ENCODE data around the gene PIGW.

The PIGW gene, protein sequence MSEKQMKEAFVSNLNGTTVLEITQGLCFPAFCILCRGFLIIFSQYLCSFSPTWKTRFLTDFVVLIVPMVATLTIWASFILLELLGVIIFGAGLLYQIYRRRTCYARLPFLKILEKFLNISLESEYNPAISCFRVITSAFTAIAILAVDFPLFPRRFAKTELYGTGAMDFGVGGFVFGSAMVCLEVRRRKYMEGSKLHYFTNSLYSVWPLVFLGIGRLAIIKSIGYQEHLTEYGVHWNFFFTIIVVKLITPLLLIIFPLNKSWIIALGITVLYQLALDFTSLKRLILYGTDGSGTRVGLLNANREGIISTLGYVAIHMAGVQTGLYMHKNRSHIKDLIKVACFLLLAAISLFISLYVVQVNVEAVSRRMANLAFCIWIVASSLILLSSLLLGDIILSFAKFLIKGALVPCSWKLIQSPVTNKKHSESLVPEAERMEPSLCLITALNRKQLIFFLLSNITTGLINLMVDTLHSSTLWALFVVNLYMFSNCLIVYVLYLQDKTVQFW

GRCh38 chr17:36534840-36535668, at the start of gene PIGW, which contains the start of gene MYO19:
Gene PIGW, plus strand, starts transcription at chr17:36534987. Its CDS starts 2,115 bp downstream, at chr17:36537102.
Gene MYO19, minus strand, starts transcription at chr17:36534868. Its CDS starts 2,330 bp downstream, at chr17:36532538.
- Histone ChIP-seq H3K4me3 (ENCODE audit: low read depth in 1 of 2, low read length in 2 of 2) (peak within 1 kb of the TSS; percentile 85 to 98), H3K9ac (ENCODE audit: low read depth in 1 of 2, low read length in 2 of 2) (peak within 1 kb of the TSS; percentile 89 to 96), H3K36me3 (ENCODE audit: control insufficient read depth in 1 of 2, insufficient read depth in 2 of 2, low read length in 2 of 2) (peaks cover 16 to 30% of the 10 kb centered on the region in 2 donors), H3K4me1 (ENCODE audit: control insufficient read depth in 1 of 2, insufficient read depth in 2 of 2, low read length in 2 of 2) (peaks cover 5 to 15% of the 10 kb centered on the region in 2 donors), H3K27me3 (ENCODE audit: control insufficient read depth in 1 of 2, insufficient read depth in 2 of 2, low read length in 2 of 2) (no peaks in the 10 kb centered on the region), H3K9me3 (ENCODE audit: control insufficient read depth in 1 of 2, low read length in 2 of 2) (no peaks in the 10 kb centered on the region), H3K27ac (ENCODE audit: low read depth, low read length) (peak within 1 kb of the TSS; percentile 97)

- no peaks in the 10 kb centered on the region for H3K36me3 ChIP-seq (ENCODE audit: control insufficient read depth in 1 of 2, insufficient read depth in 2 of 2, low read length in 2 of 2)
- no peak overlapping the region for H3K4me3 ChIP-seq (ENCODE audit: low read depth in 1 of 2, low read length in 2 of 2)
These were observed 49.8 kb upstream of the PIGW start for GRCh38 chr17:36485027-36485426.

GRCh38 chr17:36485805-36486203, 49.0 kb upstream of the PIGW start:
- H3K27me3 ChIP-seq (ENCODE audit: control insufficient read depth in 1 of 2, insufficient read depth in 2 of 2, low read length in 2 of 2): peaks cover 8 to 13% of the 10 kb centered on the region in 2 donors
- H3K9me3 ChIP-seq (ENCODE audit: control insufficient read depth in 1 of 2, low read length in 2 of 2): no peaks in the 10 kb centered on the region
- H3K4me3 ChIP-seq (ENCODE audit: low read depth in 1 of 2, low read length in 2 of 2): peak overlapping the region; percentile 88 to 99
- H3K36me3 ChIP-seq (ENCODE audit: control insufficient read depth in 1 of 2, insufficient read depth in 2 of 2, low read length in 2 of 2): peaks cover 0 to 3% of the 10 kb centered on the region in 2 donors
- H3K4me1 ChIP-seq (ENCODE audit: control insufficient read depth in 1 of 2, insufficient read depth in 2 of 2, low read length in 2 of 2): peaks cover 10 to 18% of the 10 kb centered on the region in 2 donors
- H3K27ac ChIP-seq (ENCODE audit: low read depth, low read length): no peak overlapping the region
- H3K9ac ChIP-seq (ENCODE audit: low read depth in 1 of 2, low read length in 2 of 2): peak overlapping the region; percentile 73 to 92

More at GRCh38 chr17:36485027-36485426, 49.8 kb upstream of the PIGW start:
- peaks cover 10 to 18% of the 10 kb centered on the region in 2 donors for H3K4me1 ChIP-seq (ENCODE audit: control insufficient read depth in 1 of 2, insufficient read depth in 2 of 2, low read length in 2 of 2)
- no peak overlapping the region for H3K27ac ChIP-seq (ENCODE audit: low read depth, low read length)
- H3K9me3 ChIP-seq (ENCODE audit: control insufficient read depth in 1 of 2, low read length in 2 of 2): no peaks in the 10 kb centered on the region
- peaks cover 8 to 13% of the 10 kb centered on the region in 2 donors for H3K27me3 ChIP-seq (ENCODE audit: control insufficient read depth in 1 of 2, insufficient read depth in 2 of 2, low read length in 2 of 2)
- no peak overlapping the region for H3K9ac ChIP-seq (ENCODE audit: low read depth in 1 of 2, low read length in 2 of 2)

DNA sequence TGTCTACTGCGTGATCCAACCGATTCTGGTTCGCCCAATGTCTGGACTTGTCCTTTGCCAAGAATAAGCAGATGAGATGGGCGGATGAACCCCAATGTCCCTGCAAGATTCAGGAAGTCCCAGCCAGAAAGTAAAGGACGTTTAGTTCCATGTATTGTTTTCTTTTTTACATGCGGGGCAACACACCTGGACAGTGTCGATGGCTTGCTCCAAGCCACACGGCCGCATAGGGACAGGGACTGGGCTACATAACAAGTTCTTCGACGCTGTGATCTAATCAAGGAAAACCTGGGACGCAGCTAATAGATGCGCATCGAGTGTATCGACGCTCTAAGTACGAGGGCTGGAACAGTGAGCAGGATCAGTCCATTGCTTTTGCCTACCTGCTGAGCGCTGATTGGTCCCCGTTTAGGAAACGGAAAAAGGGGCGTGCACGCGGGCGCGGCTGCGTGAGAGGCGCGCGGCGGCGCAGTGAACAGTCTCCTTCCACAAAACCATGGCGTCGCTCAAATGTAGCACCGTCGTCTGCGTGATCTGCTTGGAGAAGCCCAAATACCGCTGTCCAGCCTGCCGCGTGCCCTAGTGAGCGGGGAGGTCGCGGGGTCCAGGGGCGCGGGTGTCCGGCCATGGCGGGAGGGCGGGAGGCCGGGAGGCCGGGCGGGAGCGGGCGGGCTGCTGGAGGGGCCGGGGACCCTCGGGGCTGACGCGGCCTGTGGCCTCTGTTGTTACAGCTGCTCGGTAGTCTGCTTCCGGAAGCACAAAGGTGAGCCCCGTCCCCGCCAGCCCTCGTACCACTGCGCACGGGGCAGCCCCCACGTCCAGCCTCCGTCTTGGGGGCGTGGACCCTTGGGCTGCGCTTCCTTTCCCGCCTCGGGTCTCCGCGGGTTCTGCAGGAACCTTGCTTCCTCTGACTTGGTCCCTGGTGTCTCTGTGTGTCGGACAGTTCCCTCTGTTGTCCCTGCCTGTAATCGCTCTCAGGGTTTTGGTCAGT, 48.3 kb upstream of the PIGW start, which contains the start of gene ZNHIT3:
Gene ZNHIT3, plus strand, starts transcription at position 478 of the 991 bp plus-strand sequence. Its CDS starts 19 bp downstream, at position 497.
- Histone ChIP-seq H3K9me3 (ENCODE audit: control insufficient read depth in 1 of 2, low read length in 2 of 2) (no peaks in the 10 kb centered on the region), H3K4me1 (ENCODE audit: control insufficient read depth in 1 of 2, insufficient read depth in 2 of 2, low read length in 2 of 2) (peaks cover 10 to 18% of the 10 kb centered on the region in 2 donors)

DNA sequence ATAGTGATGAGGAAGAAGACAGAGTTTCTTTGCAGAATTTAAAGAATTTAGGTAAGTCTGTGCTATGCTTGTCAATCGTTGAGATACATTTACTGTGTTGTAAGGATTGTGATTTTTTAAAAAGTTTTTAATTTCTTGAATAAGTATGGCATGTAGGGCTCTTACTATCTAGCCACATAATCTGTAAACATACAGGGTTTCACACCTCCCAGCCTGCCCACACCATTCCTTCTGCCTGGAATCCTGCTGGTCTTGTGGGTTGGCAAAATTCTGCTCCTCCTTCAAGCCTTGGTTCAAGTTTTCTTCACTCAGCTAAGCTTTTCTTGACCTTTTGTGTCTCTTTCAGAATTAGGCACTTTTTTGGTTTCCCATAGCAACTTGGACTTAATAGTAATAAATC, 40.8 kb upstream of the PIGW start:
- H3K4me3 ChIP-seq (ENCODE audit: low read depth in 1 of 2, low read length in 2 of 2): no peak overlapping the region
- peaks cover 41 to 64% of the 10 kb centered on the region in 2 donors for H3K36me3 ChIP-seq (ENCODE audit: control insufficient read depth in 1 of 2, insufficient read depth in 2 of 2, low read length in 2 of 2)
- no peaks in the 10 kb centered on the region for H3K27me3 ChIP-seq (ENCODE audit: control insufficient read depth in 1 of 2, insufficient read depth in 2 of 2, low read length in 2 of 2)
- H3K9me3 ChIP-seq (ENCODE audit: control insufficient read depth in 1 of 2, low read length in 2 of 2): no peaks in the 10 kb centered on the region
- H3K9ac ChIP-seq (ENCODE audit: low read depth in 1 of 2, low read length in 2 of 2): no peak overlapping the region
- H3K27ac ChIP-seq (ENCODE audit: low read depth, low read length): no peak overlapping the region
- no peaks in the 10 kb centered on the region for H3K4me1 ChIP-seq (ENCODE audit: control insufficient read depth in 1 of 2, insufficient read depth in 2 of 2, low read length in 2 of 2)

More for the DNA sequence above, 48.3 kb upstream of the PIGW start, which contains the start of gene ZNHIT3:
- Histone ChIP-seq H3K4me3 (ENCODE audit: low read depth in 1 of 2, low read length in 2 of 2) (peak within 1 kb of the TSS; percentile 88 to 99), H3K36me3 (ENCODE audit: control insufficient read depth in 1 of 2, insufficient read depth in 2 of 2, low read length in 2 of 2) (peaks cover 0 to 3% of the 10 kb centered on the region in 2 donors), H3K27ac (ENCODE audit: low read depth, low read length) (peak within 1 kb of the TSS; percentile 30), H3K27me3 (ENCODE audit: control insufficient read depth in 1 of 2, insufficient read depth in 2 of 2, low read length in 2 of 2) (peaks cover 8 to 13% of the 10 kb centered on the region in 2 donors), H3K9ac (ENCODE audit: low read depth in 1 of 2, low read length in 2 of 2) (peak within 1 kb of the TSS; percentile 73 to 92)

DNA sequence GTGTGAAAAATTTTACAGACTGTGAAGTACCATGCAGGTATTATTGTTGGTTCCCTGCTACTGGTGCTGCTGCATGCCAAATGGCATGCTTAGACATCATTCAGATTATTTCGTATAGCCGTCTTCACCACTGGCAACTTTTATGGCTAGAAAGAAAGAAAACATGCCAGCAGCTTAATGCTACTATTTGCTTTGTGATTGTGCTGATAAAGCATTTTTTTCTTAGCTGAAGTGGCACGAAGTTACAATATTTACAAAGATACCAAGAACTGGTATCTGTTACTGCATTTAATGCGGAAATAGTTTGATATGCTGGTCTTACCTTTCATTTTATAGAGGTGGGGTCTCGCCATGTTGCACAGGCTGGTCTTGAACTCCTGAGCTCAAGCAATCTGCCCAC, 40.1 kb upstream of the PIGW start:
- Histone ChIP-seq H3K4me3 (ENCODE audit: low read depth in 1 of 2, low read length in 2 of 2) (no peak overlapping the region), H3K27me3 (ENCODE audit: control insufficient read depth in 1 of 2, insufficient read depth in 2 of 2, low read length in 2 of 2) (no peaks in the 10 kb centered on the region), H3K27ac (ENCODE audit: low read depth, low read length) (no peak overlapping the region), H3K9me3 (ENCODE audit: control insufficient read depth in 1 of 2, low read length in 2 of 2) (no peaks in the 10 kb centered on the region), H3K9ac (ENCODE audit: low read depth in 1 of 2, low read length in 2 of 2) (no peak overlapping the region), H3K4me1 (ENCODE audit: control insufficient read depth in 1 of 2, insufficient read depth in 2 of 2, low read length in 2 of 2) (no peaks in the 10 kb centered on the region), H3K36me3 (ENCODE audit: control insufficient read depth in 1 of 2, insufficient read depth in 2 of 2, low read length in 2 of 2) (peaks cover 42 to 68% of the 10 kb centered on the region in 2 donors)

GRCh38 chr17:36495076-36495578, 39.7 kb upstream of the PIGW start:
- no peak overlapping the region for H3K27ac ChIP-seq (ENCODE audit: low read depth, low read length)
- peaks cover 41 to 68% of the 10 kb centered on the region in 2 donors for H3K36me3 ChIP-seq (ENCODE audit: control insufficient read depth in 1 of 2, insufficient read depth in 2 of 2, low read length in 2 of 2)
- H3K9me3 ChIP-seq (ENCODE audit: control insufficient read depth in 1 of 2, low read length in 2 of 2): no peaks in the 10 kb centered on the region

DNA sequence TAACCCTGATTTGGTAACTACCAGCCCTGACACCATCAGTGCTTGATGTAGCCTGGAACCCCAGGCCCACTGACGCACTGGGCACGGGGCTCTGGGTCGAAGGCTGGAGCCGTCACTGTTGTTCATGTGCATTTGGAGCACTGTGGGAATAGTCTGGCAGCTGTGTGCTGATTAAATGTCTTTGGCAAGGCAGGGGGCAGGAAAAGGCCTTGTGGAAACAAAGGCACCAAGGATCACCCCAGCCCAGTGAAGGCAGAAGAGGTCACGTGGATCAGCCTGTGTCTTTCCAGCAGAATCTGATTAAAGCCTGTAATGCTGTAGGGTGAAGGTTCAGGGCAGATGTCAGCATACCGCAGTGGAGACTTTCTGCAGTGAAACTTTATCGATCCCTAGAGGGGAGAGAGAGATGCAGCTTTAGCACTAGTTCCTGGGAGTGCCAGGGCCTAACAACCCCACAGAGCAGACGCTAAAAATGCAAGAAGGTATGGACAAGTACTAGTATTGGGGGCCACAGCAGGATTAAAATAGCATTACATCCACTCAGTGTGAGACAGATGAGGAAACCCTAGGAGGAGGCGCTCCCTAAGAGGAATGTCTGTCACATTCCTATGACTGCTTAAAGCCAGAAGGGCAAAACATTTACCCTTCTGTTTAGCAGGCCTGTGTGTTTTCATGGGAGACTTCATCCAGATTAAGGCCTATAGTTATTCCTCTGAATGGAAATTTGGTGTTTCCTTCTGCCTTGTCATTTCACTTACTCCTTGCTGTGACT, 38.6 kb upstream of the PIGW start:
- Histone ChIP-seq H3K27ac (ENCODE audit: low read depth, low read length) (no peak overlapping the region), H3K27me3 (ENCODE audit: control insufficient read depth in 1 of 2, insufficient read depth in 2 of 2, low read length in 2 of 2) (no peaks in the 10 kb centered on the region), H3K9ac (ENCODE audit: low read depth in 1 of 2, low read length in 2 of 2) (no peak overlapping the region), H3K9me3 (ENCODE audit: control insufficient read depth in 1 of 2, low read length in 2 of 2) (no peaks in the 10 kb centered on the region), H3K36me3 (ENCODE audit: control insufficient read depth in 1 of 2, insufficient read depth in 2 of 2, low read length in 2 of 2) (peaks cover 42 to 75% of the 10 kb centered on the region in 2 donors), H3K4me1 (ENCODE audit: control insufficient read depth in 1 of 2, insufficient read depth in 2 of 2, low read length in 2 of 2) (no peaks in the 10 kb centered on the region), H3K4me3 (ENCODE audit: low read depth in 1 of 2, low read length in 2 of 2) (no peak overlapping the region)

More at GRCh38 chr17:36495076-36495578, 39.7 kb upstream of the PIGW start:
- H3K4me1 ChIP-seq (ENCODE audit: control insufficient read depth in 1 of 2, insufficient read depth in 2 of 2, low read length in 2 of 2): no peaks in the 10 kb centered on the region
- no peaks in the 10 kb centered on the region for H3K27me3 ChIP-seq (ENCODE audit: control insufficient read depth in 1 of 2, insufficient read depth in 2 of 2, low read length in 2 of 2)
- no peak overlapping the region for H3K9ac ChIP-seq (ENCODE audit: low read depth in 1 of 2, low read length in 2 of 2)
- H3K4me3 ChIP-seq (ENCODE audit: low read depth in 1 of 2, low read length in 2 of 2): no peak overlapping the region
